Measurements from ENCODE around the gene RABL3.
A peak's percentile ranks its signal among the peaks of the same experiment; 100 is the strongest.
"Not testable (repeated sequence)": the region's sequence is repeated elsewhere in the genome, so short reads cannot be mapped to it uniquely, and the experiment has no call there.

The RABL3 gene

GRCh38 chr3:120683213-120683612, 59.1 kb downstream of the RABL3 start:
- no peak for DNase-seq (ENCODE audit: low read depth)

- no peak for DNase-seq (ENCODE audit: low read depth)
These were observed 60.1 kb downstream of the RABL3 start, which contains the start of gene HGD for GRCh38 chr3:120682095-120682681. Gene HGD, minus strand, starts transcription at chr3:120682239. Its CDS starts 128 bp downstream, at chr3:120682111.

DNA sequence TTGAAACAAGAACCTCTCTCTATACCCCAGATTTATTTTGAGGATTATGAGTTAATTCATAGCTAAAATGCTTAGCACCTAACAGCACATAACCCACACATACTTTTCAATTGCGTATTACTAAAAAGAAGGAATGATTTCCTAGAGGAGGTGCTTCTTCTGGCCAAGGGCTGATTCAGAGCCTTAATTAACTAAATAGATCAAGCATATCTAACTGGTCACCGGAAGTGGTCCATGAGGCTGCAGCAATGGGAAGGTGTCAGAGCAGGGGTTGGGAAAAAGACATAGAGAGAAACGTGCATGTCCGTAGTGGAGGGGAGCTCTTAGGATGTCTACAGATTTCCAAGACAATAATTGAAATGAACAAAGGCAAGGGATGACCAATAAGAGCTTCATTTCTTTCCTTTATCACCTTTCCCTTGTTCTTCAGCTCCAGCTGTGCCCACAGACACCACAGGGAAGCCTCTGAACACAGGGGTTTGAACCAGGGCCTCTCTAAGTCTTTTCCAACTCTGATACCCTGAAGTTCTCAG, 60.7 kb downstream of the RABL3 start:
- DNase-seq (ENCODE audit: low read depth), result no peak

DNA sequence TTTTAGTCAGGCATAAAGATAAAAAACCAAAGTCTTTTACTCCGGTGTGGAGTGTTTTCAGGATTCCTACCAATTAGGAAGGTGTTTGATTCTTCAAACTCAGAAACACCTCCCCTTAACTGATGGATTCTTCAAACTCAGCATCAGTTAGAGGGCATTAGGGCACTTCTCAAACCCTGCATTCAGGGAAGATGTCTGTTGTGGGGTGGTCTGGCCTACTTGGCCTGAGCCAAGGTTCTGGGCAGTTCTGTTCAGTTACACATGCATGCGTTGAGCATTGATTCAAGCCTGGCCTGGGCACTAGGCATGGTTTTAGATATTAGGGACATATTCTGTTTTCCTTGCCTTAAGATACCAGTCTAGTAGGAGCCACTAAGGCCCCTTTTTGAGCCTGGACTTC, 61.3 kb downstream of the RABL3 start:
- DNase-seq (ENCODE audit: low read depth), result no peak

- DNase-seq (ENCODE audit: low read depth), result no peak
These were observed 62.0 kb downstream of the RABL3 start for GRCh38 chr3:120680193-120680894.

DNA sequence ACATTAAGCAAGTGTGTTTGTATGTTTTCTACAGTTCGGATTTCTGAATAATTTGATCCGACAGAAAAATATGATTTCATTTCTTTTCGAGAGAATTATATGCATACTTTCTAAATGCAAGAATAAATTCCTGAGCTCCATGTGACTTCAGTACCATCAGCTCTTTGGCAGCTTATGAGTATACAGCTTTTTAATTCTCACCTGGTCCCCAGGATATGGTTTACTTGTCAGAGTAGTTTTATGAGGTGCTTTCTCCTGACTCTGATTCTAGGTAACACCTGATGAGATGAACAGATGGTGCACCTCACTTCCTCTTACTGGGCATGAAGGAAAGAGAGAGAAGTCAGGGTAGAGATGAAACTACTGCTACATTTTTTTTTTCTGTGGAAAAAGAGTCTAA, 63.3 kb downstream of the RABL3 start:
- no peak for DNase-seq (ENCODE audit: low read depth)

DNA sequence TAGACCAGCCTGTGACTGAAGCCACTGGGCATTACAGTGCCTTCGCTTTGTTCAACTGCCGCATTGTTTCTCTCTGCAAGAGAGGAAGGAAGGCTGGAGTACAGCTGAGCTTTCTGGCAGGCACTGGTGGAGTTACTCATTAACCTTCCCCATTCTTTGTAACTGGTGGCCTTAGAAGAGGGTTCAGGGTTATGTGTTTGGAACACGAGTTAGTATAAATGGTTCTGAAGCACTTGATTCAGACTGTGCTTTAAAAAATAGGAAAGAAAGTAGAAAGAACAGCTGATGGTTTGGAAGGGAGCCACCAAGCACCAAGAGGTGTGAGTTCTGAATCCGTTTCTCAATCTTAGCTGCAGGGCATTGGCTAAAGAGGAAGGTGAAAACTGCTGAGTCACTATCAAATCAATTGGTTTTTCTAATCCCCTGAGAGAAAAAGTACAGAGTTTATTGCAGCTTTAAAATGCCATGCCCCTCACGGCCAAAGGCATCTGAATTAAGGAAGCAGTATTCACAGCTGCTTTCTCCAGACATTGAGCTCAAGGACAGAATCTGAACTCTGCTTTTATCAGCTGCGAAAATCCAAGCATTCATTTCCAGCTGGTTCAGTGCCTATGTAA, 63.9 kb downstream of the RABL3 start:
- DNase-seq (ENCODE audit: low read depth), result peak; percentile 85

DNA sequence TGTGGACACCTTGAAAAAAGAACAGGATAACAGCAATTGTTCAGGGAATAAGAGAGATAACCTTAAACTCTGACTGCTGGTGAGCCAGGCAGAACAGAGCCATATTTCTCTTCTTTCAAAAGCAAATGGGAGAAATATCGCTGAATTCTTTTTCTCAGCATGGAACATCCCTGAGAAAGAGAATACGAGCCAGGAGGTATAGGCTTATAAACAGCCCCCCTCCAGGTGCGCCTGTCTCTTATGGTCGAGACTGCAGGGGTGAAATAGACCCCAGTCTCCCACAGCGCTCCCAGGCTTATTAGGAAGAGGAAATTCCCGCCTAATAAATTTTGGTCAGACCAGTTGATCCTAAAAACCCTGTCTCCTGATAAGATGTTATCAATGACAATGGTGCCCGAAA, 65.1 kb downstream of the RABL3 start:
- not testable (repeated sequence) for DNase-seq (ENCODE audit: low read depth)

- no peak for DNase-seq (ENCODE audit: low read depth)
These were observed 69.2 kb downstream of the RABL3 start for GRCh38 chr3:120673116-120673515.

GRCh38 chr3:120670576-120670975, 71.7 kb downstream of the RABL3 start:
- DNase-seq (ENCODE audit: low read depth), result no peak

DNA sequence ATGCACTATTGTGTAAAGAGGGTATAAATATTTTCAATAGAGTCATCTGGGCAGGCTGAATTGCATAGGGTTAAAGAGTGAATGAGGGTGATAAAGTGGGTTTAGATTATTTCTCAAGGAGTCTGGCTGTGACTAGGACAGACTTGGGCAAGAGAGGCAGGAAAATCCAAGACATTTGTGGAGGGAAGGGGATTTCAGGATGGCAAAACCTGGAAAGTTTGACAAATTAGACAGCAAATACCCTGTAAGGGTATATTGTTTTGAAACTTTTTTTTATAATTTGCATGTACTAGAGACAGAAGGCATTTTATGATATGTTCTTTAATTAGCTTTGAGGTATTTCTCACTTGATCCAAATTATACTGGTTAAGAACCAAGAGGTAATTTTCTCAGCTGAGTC, 77.4 kb downstream of the RABL3 start:
- DNase-seq (ENCODE audit: low read depth), result no peak

DNA sequence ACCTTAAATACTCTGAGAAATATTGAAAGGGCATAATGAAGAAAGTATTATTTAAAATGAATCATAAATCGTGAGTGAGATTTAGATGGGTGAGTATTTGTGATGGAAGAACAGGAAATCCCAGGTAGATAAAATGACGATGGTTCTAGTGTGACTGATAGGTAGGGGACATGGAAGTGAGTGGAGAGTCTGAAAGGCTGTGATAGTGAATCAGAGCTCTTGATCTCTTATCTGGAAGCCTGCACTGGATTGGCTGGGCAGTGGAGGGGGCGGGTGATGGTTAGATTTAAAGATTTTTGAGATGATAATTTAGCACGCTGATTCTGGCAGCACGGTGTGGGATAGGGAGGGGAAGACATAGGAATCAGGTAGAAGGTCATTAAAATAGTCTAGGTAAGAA, 80.4 kb downstream of the RABL3 start:
- no peak for DNase-seq (ENCODE audit: low read depth)

DNA sequence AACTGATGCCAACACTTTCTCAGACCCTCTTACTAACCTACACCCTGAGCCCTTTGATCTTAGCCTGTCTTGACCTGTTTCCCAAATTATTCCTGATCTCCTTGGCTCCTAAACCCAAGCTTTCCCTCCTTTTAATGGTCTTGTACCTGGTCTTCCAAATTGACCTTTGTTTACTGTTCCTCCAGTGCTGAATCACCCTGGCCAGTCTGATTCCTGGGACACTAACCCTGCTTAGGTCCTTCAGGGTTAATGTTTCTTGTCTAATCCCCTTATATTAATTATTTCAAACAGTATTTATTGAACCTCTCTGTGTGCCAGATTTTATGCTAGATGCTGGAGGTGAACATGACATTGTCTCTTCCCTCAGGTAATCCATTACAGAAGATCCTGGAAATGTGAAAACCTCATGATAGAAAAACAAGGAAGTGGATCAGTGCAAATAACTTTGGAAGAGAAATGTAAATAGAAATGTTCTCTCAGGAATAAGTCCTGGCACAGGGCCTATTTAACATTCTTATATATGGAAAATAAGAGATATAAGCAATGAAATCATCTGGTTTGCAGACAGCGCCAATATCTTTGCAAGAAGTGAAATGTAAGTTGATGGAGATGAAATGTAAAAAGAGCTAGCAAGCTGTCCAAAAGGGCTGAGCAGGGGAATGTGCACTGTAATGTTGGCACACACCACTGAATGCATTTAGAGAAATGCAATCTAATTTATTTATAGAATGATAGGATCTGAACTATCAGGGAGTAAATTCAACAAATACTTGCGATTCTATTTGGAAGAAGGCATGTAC, 81.0 kb downstream of the RABL3 start:
- DNase-seq (ENCODE audit: low read depth), result no peak

DNA sequence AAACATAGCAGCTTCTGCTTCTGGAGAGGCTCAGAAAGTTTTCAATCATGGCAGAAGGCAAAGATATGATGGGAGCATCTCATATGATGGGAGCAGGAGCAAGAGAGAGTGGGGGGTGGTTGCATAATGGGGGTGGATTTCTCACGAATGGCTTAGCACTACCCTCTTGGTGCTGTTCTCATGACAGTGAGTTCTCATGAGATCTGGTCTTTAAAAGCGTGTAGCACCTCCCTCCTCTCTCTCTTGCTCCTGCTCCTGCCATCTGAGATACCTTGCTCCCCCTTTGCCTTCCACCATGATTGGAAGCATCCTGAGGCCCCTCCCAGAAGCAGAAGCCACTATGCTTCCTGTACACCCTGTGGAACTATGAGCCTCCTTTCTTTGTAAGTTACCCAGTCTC, 82.5 kb downstream of the RABL3 start:
- DNase-seq (ENCODE audit: low read depth), result no peak

DNA sequence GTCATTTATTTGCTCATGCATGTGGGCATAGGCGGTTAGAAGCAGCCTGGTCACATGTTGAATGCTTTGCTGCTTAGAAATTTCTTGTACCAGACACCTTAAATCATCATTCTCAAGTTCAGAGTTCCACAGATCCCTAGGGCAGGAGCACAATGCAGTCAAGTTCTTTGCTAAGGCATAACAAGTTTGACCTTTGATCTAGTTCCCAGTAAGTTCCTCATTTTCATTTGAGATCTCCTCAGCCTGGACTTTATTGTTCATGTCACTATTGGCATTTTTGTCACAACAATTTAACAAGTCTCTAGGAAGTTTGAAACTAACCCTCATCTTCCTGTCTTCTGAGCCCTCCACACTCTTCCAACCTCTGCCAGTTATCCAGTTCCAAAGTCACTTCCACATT, 83.0 kb downstream of the RABL3 start:
- DNase-seq (ENCODE audit: low read depth), result no peak

DNA sequence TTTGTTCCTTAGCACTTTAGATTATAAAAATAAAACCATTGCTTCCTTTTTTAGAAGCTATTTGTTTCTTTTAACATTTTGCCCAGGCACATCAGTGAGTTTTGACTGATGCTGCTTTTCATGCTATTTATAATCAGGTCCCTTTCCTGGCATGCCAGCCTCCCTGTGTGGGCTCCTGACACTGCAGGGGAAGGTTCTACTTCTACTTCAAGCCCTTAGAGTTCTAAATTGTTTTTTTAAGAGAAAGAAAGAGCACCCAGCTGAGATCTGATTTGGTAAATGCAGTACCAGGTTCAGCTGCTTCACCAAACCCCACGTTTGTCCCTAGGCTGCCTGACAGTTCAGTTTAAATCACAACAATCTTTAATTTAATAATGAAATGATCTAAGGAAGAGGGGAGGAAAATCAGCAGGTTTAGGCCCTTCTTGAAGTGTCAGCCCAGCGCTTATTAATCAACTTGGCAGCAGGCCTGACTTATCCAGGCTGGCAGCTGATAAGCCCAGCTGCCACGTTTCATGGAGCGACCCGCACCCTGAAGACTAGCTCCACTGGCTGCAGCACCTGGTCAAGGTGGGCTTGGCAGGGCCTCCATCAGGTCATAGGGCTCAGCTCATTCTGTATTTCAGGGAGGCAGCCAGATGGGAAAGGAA, 89.3 kb downstream of the RABL3 start:
- DNase-seq (ENCODE audit: low read depth), result no peak

- DNase-seq (ENCODE audit: low read depth), result no peak
These were observed 90.0 kb downstream of the RABL3 start for GRCh38 chr3:120652281-120652680.

- no peak for DNase-seq (ENCODE audit: low read depth)
These were observed 92.0 kb downstream of the RABL3 start for GRCh38 chr3:120650311-120650710.

DNA sequence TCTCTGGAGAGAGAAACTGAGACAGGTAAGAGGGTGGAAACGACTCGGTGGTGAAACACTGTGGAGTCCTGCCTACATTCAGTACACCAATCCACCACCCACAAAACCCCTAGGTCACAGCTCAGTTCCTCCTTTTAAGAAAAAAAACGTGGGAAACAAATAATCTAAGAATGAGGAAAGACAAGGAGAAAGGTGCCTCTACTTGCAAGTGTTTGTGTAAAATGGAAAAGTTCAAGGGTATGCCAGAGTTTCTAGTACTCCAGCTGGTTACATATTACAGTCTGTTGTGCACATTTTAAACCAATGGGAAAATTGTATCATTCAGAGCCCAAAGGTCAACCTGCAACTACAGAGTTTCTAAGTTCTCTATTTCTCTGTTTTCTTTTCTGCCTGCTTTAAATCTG, 92.5 kb downstream of the RABL3 start:
- no peak for DNase-seq (ENCODE audit: low read depth)

- no peak for DNase-seq (ENCODE audit: low read depth)
These were observed 94.0 kb downstream of the RABL3 start for GRCh38 chr3:120648290-120648689.

- DNase-seq (ENCODE audit: low read depth), result no peak
These were observed 95.4 kb downstream of the RABL3 start for GRCh38 chr3:120646771-120647432.
